ENCODE measurements around the gene EYA2. TPM values are rescaled to one million over a fixed set of nuclear protein-coding genes. Genes with fewer than 3 reads are reported as not detected.

Gene EYA2
- total and polyA plus RNA-seq, 2 donors (not counting 3 experiments of a cell fraction or from before 2014, with no cell fraction given) = not detected

DNA sequence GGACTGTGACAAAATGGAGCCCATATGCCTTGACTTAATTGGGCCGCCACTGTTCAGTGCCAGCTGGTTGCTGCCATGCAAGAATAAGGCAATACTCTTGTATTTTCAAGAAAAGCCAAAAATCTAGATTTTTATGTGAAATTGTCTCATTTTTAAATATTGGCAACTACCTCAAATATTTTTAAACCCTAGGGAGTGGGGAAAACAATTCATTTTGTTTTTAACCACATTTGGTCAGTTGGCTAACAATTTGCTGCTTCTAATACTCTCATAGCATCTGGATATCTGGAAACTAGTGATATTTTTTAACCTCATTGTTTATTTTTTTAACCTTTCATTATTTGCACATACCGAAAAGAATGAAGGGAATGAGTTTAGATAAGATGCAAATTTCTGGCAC lies 91.0 kb downstream of the EYA2 start:
- Histone ChIP-seq H3K4me3 (replicated peaks in 1 of 3; ENCODE audit: insufficient read depth in 1 of 3, low read depth in 1 of 3, low read length in 3 of 3) (no peak overlapping the region), H3K4me1 (ENCODE audit: control insufficient read depth, extremely low read depth, insufficient read depth, low read length) (no peaks in the 10 kb centered on the region), H3K9me3 (replicated peaks; ENCODE audit: control insufficient read depth, insufficient read depth, low read length) (no peaks in the 10 kb centered on the region), H3K79me2 (ENCODE audit: control insufficient read depth, insufficient read depth, low read length) (no peaks in the 10 kb centered on the region), H3K4me2 (ENCODE audit: insufficient read depth, low read length) (no peak overlapping the region), H3K27me3 (ENCODE audit: control insufficient read depth in 2 of 2, insufficient read depth in 2 of 2, low read length in 2 of 2) (no peaks in the 10 kb centered on the region), H3K36me3 (ENCODE audit: control insufficient read depth in 2 of 2, extremely low read depth in 1 of 2, insufficient read depth in 2 of 2, low read length in 2 of 2) (no peaks in the 10 kb centered on the region), H2AFZ (ENCODE audit: low read depth, low read length) (no peak overlapping the region), H3K9me1 (replicated peaks; ENCODE audit: control insufficient read depth, extremely low read depth, insufficient read depth, low read length) (no peaks in the 10 kb centered on the region), H3K27ac (ENCODE audit: insufficient read depth, low read depth, low read length) (no peak overlapping the region), H4K20me1 (replicated peaks; ENCODE audit: control insufficient read depth, extremely low read depth, insufficient read depth, low read length) (no peaks in the 10 kb centered on the region), H3K9ac (replicated peaks; ENCODE audit: extremely low read depth, insufficient read depth, low read length) (no peak overlapping the region)
- CTCF ChIA-PET = no interaction called here
- BruUV-seq (replicated peaks) = no TSS peak
- dilution Hi-C loops (cut with MboI; ENCODE audit: extremely low pct_ligation_motif_present, low sequenced_read_pairs) (no loop called here), intact Hi-C loops (cut with micrococcal nuclease) (no loop called here)
- TF ChIP-seq POLR2AphosphoS5 (IDR thresholded peaks at IDR 0.05; ENCODE audit: insufficient read depth, low read depth, low read length) (no peak), MYC (IDR thresholded peaks at IDR 0.05; ENCODE audit: low read depth, low read length) (no peak), FOS (IDR thresholded peaks at IDR 0.05; ENCODE audit: borderline replicate concordance, insufficient read depth, low read length) (no peak), JUN (IDR thresholded peaks at IDR 0.05; ENCODE audit: borderline replicate concordance, insufficient read depth, insufficient read length, low read depth) (no peak), POLR2A (IDR thresholded peaks at IDR 0.05; ENCODE audit: low read depth, low read length) (no peak), GATA2 (IDR thresholded peaks at IDR 0.05; ENCODE audit: insufficient read depth, insufficient read length, low read depth, low read length) (no peak), EZH2 (IDR thresholded peaks at IDR 0.05; ENCODE audit: borderline replicate concordance, low read depth, low read length, severe bottlenecking) (no peak)
- TF ChIP-seq, protein P1, sequence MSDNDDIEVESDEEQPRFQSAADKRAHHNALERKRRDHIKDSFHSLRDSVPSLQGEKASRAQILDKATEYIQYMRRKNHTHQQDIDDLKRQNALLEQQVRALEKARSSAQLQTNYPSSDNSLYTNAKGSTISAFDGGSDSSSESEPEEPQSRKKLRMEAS (IDR thresholded peaks at IDR 0.05; ENCODE audit: insufficient read depth, insufficient read length) = no peak
- TF ChIP-seq, protein P2, sequence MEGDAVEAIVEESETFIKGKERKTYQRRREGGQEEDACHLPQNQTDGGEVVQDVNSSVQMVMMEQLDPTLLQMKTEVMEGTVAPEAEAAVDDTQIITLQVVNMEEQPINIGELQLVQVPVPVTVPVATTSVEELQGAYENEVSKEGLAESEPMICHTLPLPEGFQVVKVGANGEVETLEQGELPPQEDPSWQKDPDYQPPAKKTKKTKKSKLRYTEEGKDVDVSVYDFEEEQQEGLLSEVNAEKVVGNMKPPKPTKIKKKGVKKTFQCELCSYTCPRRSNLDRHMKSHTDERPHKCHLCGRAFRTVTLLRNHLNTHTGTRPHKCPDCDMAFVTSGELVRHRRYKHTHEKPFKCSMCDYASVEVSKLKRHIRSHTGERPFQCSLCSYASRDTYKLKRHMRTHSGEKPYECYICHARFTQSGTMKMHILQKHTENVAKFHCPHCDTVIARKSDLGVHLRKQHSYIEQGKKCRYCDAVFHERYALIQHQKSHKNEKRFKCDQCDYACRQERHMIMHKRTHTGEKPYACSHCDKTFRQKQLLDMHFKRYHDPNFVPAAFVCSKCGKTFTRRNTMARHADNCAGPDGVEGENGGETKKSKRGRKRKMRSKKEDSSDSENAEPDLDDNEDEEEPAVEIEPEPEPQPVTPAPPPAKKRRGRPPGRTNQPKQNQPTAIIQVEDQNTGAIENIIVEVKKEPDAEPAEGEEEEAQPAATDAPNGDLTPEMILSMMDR (IDR thresholded peaks at IDR 0.05; ENCODE audit: extremely low read depth in 1 of 2, insufficient read depth in 1 of 2, low read depth in 1 of 2, low read length in 2 of 2) = no peak
- DNase-seq (ENCODE audit: low read depth, low spot score) = no peak
- POLR2A ChIA-PET = no interaction called here
- no peak for FAIRE-seq

All from endothelial cell of umbilical vein (primary cell).